PC-9 (cell line): ENCODE data around the gene IL31. TPM values are rescaled to one million over a fixed set of nuclear protein-coding genes. Genes with fewer than 3 reads are reported as not detected.

Experiments
- BruUV-seq: library from RNA; stranded (reverse); fragments of 400-500 nt; replicated peaks from 2 replicates; lab custom pipeline; 2021; lab: Mats Ljungman, UMichigan
- CTCF ChIA-PET: fragments of 300-600 bp; sonication (Branson Sonifier 250); formaldehyde crosslinking; loops from one replicate; lab custom pipeline; 2022; ENCODE audit warnings: antibody characterized with exemption; lab: Charles Lee
- POLR2A ChIA-PET: fragments of 300-600 bp; sonication (Branson Sonifier 250); formaldehyde crosslinking; loops from one replicate; lab custom pipeline; 2022; ENCODE audit warnings: antibody characterized with exemption; ENCODE audit not compliant: unreplicated experiment; lab: Charles Lee
- DNase-seq, 2 experiments: peaks; one replicate each; pipeline versions ENCODE4 v3.0.0 to v3.0.0-alpha.2; 2015 to 2022; ENCODE audit warnings: mixed read lengths in 1 of 2
- H2AFZ ChIP-seq: fragments of 200-600 bp; sonication (generic); 2 replicates; pipeline ENCODE4 v1.8.1; 2017; ENCODE audit warnings: antibody characterized with exemption
- H3F3A ChIP-seq: fragments of 200-600 bp; sonication (generic); 2 replicates; pipeline ENCODE4 v1.8.1; 2017; ENCODE audit warnings: antibody characterized with exemption, mild to moderate bottlenecking, low read depth; ENCODE audit not compliant: insufficient read depth
- H3K27ac ChIP-seq: fragments of 200-600 bp; sonication (generic); 2 replicates; pipeline ENCODE4 v1.6.1; 2016; ENCODE audit warnings: mixed run types
- H3K27me3 ChIP-seq: fragments of 200-600 bp; sonication (generic); 2 replicates; pipeline ENCODE4 v1.6.1; 2016; ENCODE audit warnings: low read depth, mixed run types; ENCODE audit not compliant: insufficient read depth
- H3K36me3 ChIP-seq: fragments of 200-600 bp; sonication (generic); 2 replicates; pipeline ENCODE4 v1.6.1; 2016; ENCODE audit warnings: low read depth, mixed run types
- H3K4me1 ChIP-seq: fragments of 200-600 bp; sonication (generic); replicated peaks from 2 replicates; pipeline ENCODE4 v1.6.1; 2016; ENCODE audit warnings: mixed run types; ENCODE audit not compliant: insufficient read depth
- H3K4me2 ChIP-seq: fragments of 200-600 bp; sonication (generic); 2 replicates; pipeline ENCODE4 v1.6.1; 2017; ENCODE audit warnings: mixed run types
- H3K4me3 ChIP-seq: fragments of 200-600 bp; sonication (generic); 2 replicates; pipeline ENCODE4 v1.6.1; 2016; ENCODE audit warnings: mixed run types
- H3K79me2 ChIP-seq: fragments of 200-600 bp; sonication (generic); 2 replicates; pipeline ENCODE4 v1.6.1; 2017; ENCODE audit warnings: low read depth, mixed run types
- H3K9me2 ChIP-seq: fragments of 200-600 bp; sonication (generic); 2 replicates; pipeline ENCODE4 v1.8.1; 2017; ENCODE audit warnings: mild to moderate bottlenecking; ENCODE audit not compliant: insufficient read depth
- H3K9me3 ChIP-seq: fragments of 200-600 bp; sonication (generic); 2 replicates; pipeline ENCODE4 v1.8.1; 2016; ENCODE audit warnings: low read depth; ENCODE audit not compliant: insufficient read depth
- H4K20me1 ChIP-seq: fragments of 200-600 bp; sonication (generic); 2 replicates; pipeline ENCODE4 v1.8.1; 2017; ENCODE audit not compliant: insufficient read depth
- EZH2 ChIP-seq: fragments of 200-600 bp; sonication (generic); IDR thresholded peaks from 2 replicates; pipeline ENCODE4 v1.8.0; 2017; ENCODE audit warnings: antibody characterized with exemption, low read depth
- intact Hi-C: fragments of 100-400 bp; cut with micrococcal nuclease; formaldehyde crosslinking; loops from one replicate; pipeline ENCODE4 v1.10.0; 2022; ENCODE audit not compliant: unreplicated experiment
- total RNA-seq: library from RNA; stranded (reverse); gene quantifications from 2 replicates; pipeline ENCODE4 v1.2.3, GENCODE V29; 2021
- TF ChIP-seq, protein P1 (sequence below): fragments of 200-600 bp; sonication (generic); conservative IDR thresholded peaks from 2 replicates; pipeline ENCODE4 v1.6.1; 2017; ENCODE audit warnings: mixed run types, antibody characterized with exemption, mild to moderate bottlenecking, moderate library complexity

The IL31 gene
- total RNA-seq, 1 experiment from 2014 or later: not detected

DNA sequence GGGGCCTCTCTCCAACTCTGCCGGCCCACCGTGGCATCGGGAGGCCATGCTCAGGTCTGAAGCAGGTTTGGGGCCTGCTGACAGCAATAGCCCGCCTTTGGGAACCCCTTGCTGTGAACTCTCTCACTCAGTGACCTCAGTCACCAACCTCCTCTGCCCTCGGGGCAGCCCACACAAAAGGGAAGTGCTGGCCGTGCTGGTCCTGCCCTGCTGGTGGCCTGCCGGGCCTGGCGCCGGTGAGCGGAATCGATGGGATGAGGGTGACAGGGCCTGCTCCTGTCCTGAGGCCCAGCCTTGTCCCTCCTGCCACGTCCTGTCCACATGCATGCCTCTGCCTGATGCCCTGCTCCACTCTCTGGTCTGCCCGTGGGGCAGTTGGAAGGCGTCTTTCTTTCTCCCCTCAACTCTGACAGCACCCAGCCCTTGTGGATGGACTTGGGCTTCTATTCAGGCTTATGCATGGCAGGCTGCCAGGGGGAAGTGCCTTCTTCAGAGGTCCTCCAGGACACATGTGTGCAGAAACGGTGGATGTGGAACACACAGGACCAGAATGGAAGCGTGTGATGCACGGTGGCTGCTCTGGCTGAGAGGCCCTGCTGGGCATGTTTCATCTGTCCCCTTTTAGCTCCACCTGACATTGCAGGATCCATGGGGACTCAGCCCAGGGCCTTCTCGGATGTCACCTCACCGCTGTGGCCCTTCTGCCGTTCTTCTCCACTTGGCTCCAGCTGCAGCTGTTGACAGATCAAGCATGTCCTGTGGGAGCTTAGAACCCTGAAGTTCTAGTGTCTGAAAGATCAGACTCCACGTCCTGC, 31.9 kb downstream of the IL31 start:
- POLR2A ChIA-PET: no interaction called here
- intact Hi-C loops: no loop called here
- Histone ChIP-seq H3K9me2 (no peaks in the 10 kb centered on the region), H3K4me1 (no peaks in the 10 kb centered on the region), H3K4me2 (no peak overlapping the region), H3K79me2 (no peaks in the 10 kb centered on the region), H3K27ac (no peak overlapping the region), H2AFZ (no peak overlapping the region), H3F3A (no peaks in the 10 kb centered on the region), H4K20me1 (no peaks in the 10 kb centered on the region; the same call in 1 of the 2 replicates), H3K36me3 (no peaks in the 10 kb centered on the region), H3K27me3 (no peaks in the 10 kb centered on the region), H3K4me3 (no peak overlapping the region), H3K9me3 (no peaks in the 10 kb centered on the region)
- TF ChIP-seq, protein P1, sequence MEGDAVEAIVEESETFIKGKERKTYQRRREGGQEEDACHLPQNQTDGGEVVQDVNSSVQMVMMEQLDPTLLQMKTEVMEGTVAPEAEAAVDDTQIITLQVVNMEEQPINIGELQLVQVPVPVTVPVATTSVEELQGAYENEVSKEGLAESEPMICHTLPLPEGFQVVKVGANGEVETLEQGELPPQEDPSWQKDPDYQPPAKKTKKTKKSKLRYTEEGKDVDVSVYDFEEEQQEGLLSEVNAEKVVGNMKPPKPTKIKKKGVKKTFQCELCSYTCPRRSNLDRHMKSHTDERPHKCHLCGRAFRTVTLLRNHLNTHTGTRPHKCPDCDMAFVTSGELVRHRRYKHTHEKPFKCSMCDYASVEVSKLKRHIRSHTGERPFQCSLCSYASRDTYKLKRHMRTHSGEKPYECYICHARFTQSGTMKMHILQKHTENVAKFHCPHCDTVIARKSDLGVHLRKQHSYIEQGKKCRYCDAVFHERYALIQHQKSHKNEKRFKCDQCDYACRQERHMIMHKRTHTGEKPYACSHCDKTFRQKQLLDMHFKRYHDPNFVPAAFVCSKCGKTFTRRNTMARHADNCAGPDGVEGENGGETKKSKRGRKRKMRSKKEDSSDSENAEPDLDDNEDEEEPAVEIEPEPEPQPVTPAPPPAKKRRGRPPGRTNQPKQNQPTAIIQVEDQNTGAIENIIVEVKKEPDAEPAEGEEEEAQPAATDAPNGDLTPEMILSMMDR: no peak
- TF ChIP-seq EZH2: no peak
- CTCF ChIA-PET: interaction anchor here (0.6 kb wide), 1 partner anchor 1316 kb away, joined by 8 read pairs; no protein-coding TSS in a partner anchor
- BruUV-seq: no TSS peak
- DNase-seq: no peak

DNA sequence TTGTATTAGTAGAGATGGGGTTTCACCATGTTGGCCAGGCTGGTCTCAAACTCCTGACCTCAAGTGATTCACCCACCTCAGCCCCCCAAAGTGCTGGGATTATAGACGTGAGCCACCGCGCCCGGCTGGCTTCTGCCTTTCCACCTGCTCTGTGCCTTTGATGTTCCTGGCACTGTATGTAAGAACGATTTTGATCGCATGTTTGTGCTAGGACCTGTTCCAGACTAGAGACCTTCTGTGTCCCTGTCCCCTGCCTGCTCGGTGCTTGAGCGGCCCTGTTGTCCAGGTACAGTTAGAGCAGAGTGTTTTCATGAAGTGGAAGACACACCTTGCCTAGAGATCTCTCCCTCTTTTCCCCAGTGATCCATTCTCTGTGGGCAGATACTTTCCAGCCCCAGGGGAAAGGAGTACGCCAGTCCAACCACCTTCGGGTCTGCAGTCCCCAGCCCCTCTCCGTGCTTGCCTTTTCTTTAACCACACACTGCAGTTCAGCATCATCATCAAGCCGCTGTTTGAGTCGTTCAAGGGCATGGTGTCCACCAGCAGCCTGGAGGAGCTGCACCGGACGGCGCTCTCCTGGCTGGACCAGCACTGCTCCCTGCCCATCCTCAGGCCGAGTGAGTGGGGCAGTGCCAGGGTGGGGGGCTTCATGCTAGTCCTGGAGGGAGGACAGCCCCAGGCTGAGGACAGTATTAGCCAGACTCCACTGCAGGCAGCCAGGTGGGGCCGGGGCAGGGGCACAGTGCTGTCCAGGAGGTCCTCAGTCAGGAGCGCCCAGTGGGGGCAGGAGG, 33.4 kb downstream of the IL31 start:
- DNase-seq: no peak
- POLR2A ChIA-PET: no interaction called here
- H4K20me1 ChIP-seq: no peaks in the 10 kb centered on the region; the same call in 1 of the 2 replicates
- CTCF ChIA-PET: no interaction called here
- no peak overlapping the region for H3K4me3 ChIP-seq
- no peak overlapping the region for H3K4me2 ChIP-seq
- H3F3A ChIP-seq: no peaks in the 10 kb centered on the region; the same call in 1 of the 2 replicates
- no peak overlapping the region for H3K27ac ChIP-seq
- H3K79me2 ChIP-seq: no peaks in the 10 kb centered on the region
- TF ChIP-seq, protein P1: no peak
- no peak for TF ChIP-seq EZH2
- no peaks in the 10 kb centered on the region for H3K36me3 ChIP-seq
- no peaks in the 10 kb centered on the region for H3K9me3 ChIP-seq
- H3K9me2 ChIP-seq: no peaks in the 10 kb centered on the region
- H2AFZ ChIP-seq: no peak overlapping the region
- intact Hi-C loops: no loop called here
- no peaks in the 10 kb centered on the region for H3K4me1 ChIP-seq
- no TSS peak for BruUV-seq
- no peaks in the 10 kb centered on the region for H3K27me3 ChIP-seq

DNA sequence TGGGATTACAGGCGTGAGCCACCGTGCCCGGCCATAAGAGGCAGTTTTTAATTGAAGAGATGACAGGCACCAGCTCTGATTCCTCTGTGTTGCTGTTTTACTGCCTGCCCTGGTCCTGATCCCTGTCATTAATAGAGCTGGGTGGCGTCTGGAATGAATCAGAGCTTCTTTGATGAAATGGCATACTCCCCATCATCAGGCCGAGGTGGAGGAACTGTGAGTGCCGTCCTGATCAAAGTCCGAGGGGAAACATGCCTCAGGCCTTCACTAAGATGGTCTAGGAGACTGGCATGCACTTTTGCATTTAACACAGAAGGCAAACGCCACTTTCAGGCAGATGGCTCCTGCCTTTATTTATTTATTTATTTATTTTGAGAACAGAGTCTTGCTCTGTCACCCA, 34.1 kb downstream of the IL31 start:
- H4K20me1 ChIP-seq: no peaks in the 10 kb centered on the region; the same call in 1 of the 2 replicates
- CTCF ChIA-PET: no interaction called here

More for the DNA sequence above, 34.1 kb downstream of the IL31 start:
- H3K27me3 ChIP-seq: no peaks in the 10 kb centered on the region
- no peak overlapping the region for H3K27ac ChIP-seq
- BruUV-seq: no TSS peak
- intact Hi-C loops: no loop called here
- H3K4me1 ChIP-seq: no peaks in the 10 kb centered on the region
- H3K9me2 ChIP-seq: no peaks in the 10 kb centered on the region
- DNase-seq: no peak
- no peaks in the 10 kb centered on the region; the same call in 1 of the 2 replicates for H3F3A ChIP-seq
- no peak overlapping the region for H2AFZ ChIP-seq
- TF ChIP-seq, protein P1: no peak
- TF ChIP-seq EZH2: no peak
- H3K9me3 ChIP-seq: no peaks in the 10 kb centered on the region
- H3K4me3 ChIP-seq: no peak overlapping the region
- H3K36me3 ChIP-seq: no peaks in the 10 kb centered on the region
- POLR2A ChIA-PET: no interaction called here
- H3K4me2 ChIP-seq: no peak overlapping the region
- H3K79me2 ChIP-seq: no peaks in the 10 kb centered on the region
